Measurements from ENCODE around the gene TLE4. TPM values are rescaled to one million over a fixed set of nuclear protein-coding genes. Genes with fewer than 3 reads are reported as not detected.
"Not testable (repeated sequence)": the region's sequence is repeated elsewhere in the genome, so short reads cannot be mapped to it uniquely, and the experiment has no call there.

TLE4 gene
- total RNA-seq, 1 donor from 2014 or later, result 77.7 TPM

GRCh38 chr9:79744521-79744920 is 172.8 kb downstream of the TLE4 start:
- H3K27ac Mint-ChIP-seq, result no peak overlapping the region
- H3K36me3 Mint-ChIP-seq, result no peaks in the 10 kb centered on the region

GRCh38 chr9:79745752-79746336 is 174.1 kb downstream of the TLE4 start:
- H3K27me3 Mint-ChIP-seq, result peaks cover 8% of the 10 kb centered on the region
- no peak for DNase-seq (ENCODE audit: extremely low spot score, unreplicated experiment)
- no peaks in the 10 kb centered on the region for H3K9me3 Mint-ChIP-seq
- H3K27ac Mint-ChIP-seq, result no peak overlapping the region
- no peak for TF ChIP-seq CTCF (conservative IDR thresholded peaks at IDR 0.05)
- no peaks in the 10 kb centered on the region for H3K36me3 Mint-ChIP-seq
- H3K4me1 Mint-ChIP-seq (ENCODE audit: unreplicated experiment), result peaks cover 12% of the 10 kb centered on the region
- no peak overlapping the region for H3K4me3 Mint-ChIP-seq

More at GRCh38 chr9:79744521-79744920, 172.8 kb downstream of the TLE4 start:
- Mint-ChIP-seq H3K27me3 (peaks cover 8% of the 10 kb centered on the region), H3K4me3 (no peak overlapping the region), H3K4me1 (ENCODE audit: unreplicated experiment) (peaks cover 12% of the 10 kb centered on the region), H3K9me3 (no peaks in the 10 kb centered on the region)
- TF ChIP-seq CTCF (conservative IDR thresholded peaks at IDR 0.05), result no peak
- no peak for DNase-seq (ENCODE audit: extremely low spot score, unreplicated experiment)

GRCh38 chr9:79751895-79752466 is 180.2 kb downstream of the TLE4 start:
- H3K36me3 Mint-ChIP-seq; H3K4me1 Mint-ChIP-seq (ENCODE audit: unreplicated experiment); DNase-seq (ENCODE audit: extremely low spot score, unreplicated experiment); H3K27me3 Mint-ChIP-seq; H3K4me3 Mint-ChIP-seq; H3K27ac Mint-ChIP-seq: not testable (repeated sequence)
- H3K9me3 Mint-ChIP-seq, result peaks cover 13% of the 10 kb centered on the region

GRCh38 chr9:79756414-79756813 is 184.6 kb downstream of the TLE4 start:
- DNase-seq (ENCODE audit: extremely low spot score, unreplicated experiment), result no peak
- H3K4me1 Mint-ChIP-seq (ENCODE audit: unreplicated experiment), result peaks cover 5% of the 10 kb centered on the region
- H3K27ac Mint-ChIP-seq, result no peak overlapping the region

GRCh38 chr9:79757074-79757473 is 185.3 kb downstream of the TLE4 start:
- no peak for DNase-seq (ENCODE audit: extremely low spot score, unreplicated experiment)
- Mint-ChIP-seq H3K4me3 (no peak overlapping the region), H3K36me3 (no peaks in the 10 kb centered on the region), H3K4me1 (ENCODE audit: unreplicated experiment) (peaks cover 5% of the 10 kb centered on the region), H3K27me3 (no peaks in the 10 kb centered on the region), H3K27ac (no peak overlapping the region), H3K9me3 (peaks cover 30% of the 10 kb centered on the region)
- no peak for TF ChIP-seq CTCF (conservative IDR thresholded peaks at IDR 0.05)

More at GRCh38 chr9:79756414-79756813, 184.6 kb downstream of the TLE4 start:
- Mint-ChIP-seq H3K4me3 (no peak overlapping the region), H3K27me3 (no peaks in the 10 kb centered on the region), H3K9me3 (peaks cover 30% of the 10 kb centered on the region), H3K36me3 (no peaks in the 10 kb centered on the region)
- TF ChIP-seq CTCF (conservative IDR thresholded peaks at IDR 0.05), result no peak

- Mint-ChIP-seq H3K27ac (no peak overlapping the region), H3K4me3 (no peak overlapping the region), H3K36me3 (no peaks in the 10 kb centered on the region)
These were observed 186.3 kb downstream of the TLE4 start for GRCh38 chr9:79757881-79758669.

More at GRCh38 chr9:79757881-79758669, 186.3 kb downstream of the TLE4 start:
- TF ChIP-seq CTCF (conservative IDR thresholded peaks at IDR 0.05), result peak; percentile 62
- Mint-ChIP-seq H3K4me1 (ENCODE audit: unreplicated experiment) (peaks cover 5% of the 10 kb centered on the region), H3K27me3 (no peaks in the 10 kb centered on the region), H3K9me3 (peaks cover 30% of the 10 kb centered on the region)
- no peak for DNase-seq (ENCODE audit: extremely low spot score, unreplicated experiment)
